ENCODE results near the gene FTCDNL1. TPM values are rescaled to one million over a fixed set of nuclear protein-coding genes. Genes with fewer than 3 reads are reported as not detected.

Gene FTCDNL1
- total RNA-seq, result 0.09 TPM in 1 of 2 replicates, not detected in the other

GRCh38 chr2:199850718-199851500, at the start of gene FTCDNL1:
Gene FTCDNL1 (minus strand): TSS chr2:199851192. CDS start chr2:199848962, 2,230 bp downstream.

Other genes starting within 250 kb of the FTCDNL1 start
- gene C2orf69, start 60.1 kb upstream of the FTCDNL1 start, total RNA-seq, result 6.7 and 10.0 TPM in 2 replicates
- 4.6 and 5.5 TPM in 2 replicates for gene TYW5, start 104.3 kb upstream of the FTCDNL1 start, total RNA-seq
- 14.8 and 24.3 TPM in 2 replicates for gene MAIP1, start 104.4 kb upstream of the FTCDNL1 start, total RNA-seq

All from airway epithelial cell (primary cell).